ENCODE measurements around the gene IL34.

DNA sequence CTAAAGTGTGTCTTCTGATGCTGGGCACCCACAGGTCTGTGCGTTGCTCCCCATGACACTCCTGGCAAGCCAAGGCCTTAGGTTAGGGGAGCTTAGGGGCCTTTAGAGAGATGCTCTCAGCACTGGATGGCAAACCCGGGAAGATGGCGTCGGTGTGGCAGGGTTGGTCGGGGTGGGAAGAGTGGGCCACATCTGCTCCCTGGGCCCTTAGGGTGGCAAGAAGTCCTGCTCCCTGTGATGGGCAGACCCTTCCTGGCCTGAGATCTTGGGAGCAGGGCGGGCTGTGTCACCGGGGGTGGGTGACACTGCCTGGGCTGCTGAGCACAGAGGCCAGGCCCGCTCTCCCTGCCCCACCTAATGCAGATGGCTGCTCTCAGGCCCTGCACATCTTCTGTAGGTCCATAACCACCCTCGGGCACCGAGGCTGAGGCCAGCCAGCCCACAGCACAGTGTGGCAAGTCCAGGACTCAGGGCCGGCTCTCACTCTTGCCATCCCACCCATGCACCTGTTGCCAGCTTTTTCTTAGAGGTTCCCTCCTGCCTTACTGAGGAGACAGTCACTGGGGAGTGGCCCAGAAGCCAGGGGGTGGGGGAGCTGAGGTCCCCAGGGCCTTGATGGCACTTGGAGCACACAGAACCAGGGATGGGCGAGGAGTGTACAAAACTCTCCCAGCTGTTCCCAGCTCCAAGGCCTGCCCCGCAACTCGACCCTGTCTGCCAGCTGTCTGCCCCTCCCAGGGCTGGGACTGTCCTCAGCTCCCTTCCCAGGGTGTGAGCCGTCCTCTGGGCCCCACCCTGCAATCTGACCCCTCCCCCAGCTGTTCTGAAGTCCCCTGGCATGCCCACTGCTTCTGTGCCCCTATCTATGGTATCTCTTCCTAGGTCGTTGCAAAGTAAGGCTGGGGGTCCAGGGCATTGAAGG, 43.9 kb downstream of the IL34 start:
- TF ChIP-seq CTCF (IDR thresholded peaks at IDR 0.05) (no peak), POLR2A (IDR thresholded peaks at IDR 0.05) (no peak)
